Mesothelial cell of epicardium (in vitro differentiated cells): ENCODE results near the gene CHRNB2. TPM values are rescaled to one million over a fixed set of nuclear protein-coding genes. Genes with fewer than 3 reads are reported as not detected.

Source experiments
- DNase-seq, 2 experiments: peaks; one replicate each; pipeline ENCODE4 v3.0.0; 2021; ENCODE audit warnings: low spot score in 2 of 2; ENCODE audit not compliant: unreplicated experiment in 2 of 2
- H3K27ac Mint-ChIP-seq: 2 replicates; pipeline ENCODE4 v1.8.0; 2021; ENCODE audit warnings: mixed read lengths
- H3K27me3 Mint-ChIP-seq: 2 replicates; pipeline ENCODE4 v1.8.0; 2021; ENCODE audit warnings: low read depth, mixed read lengths
- H3K36me3 Mint-ChIP-seq: 2 replicates; pipeline ENCODE4 v1.8.0; 2021; ENCODE audit warnings: mixed read lengths
- H3K4me1 Mint-ChIP-seq: 2 replicates; pipeline ENCODE4 v1.8.0; 2021; ENCODE audit warnings: mixed read lengths
- H3K4me3 Mint-ChIP-seq: 2 replicates; pipeline ENCODE4 v1.8.0; 2021; ENCODE audit warnings: mild to moderate bottlenecking, moderate library complexity, mixed read lengths
- H3K9me3 Mint-ChIP-seq: 2 replicates; pipeline ENCODE4 v1.8.0; 2021; ENCODE audit warnings: mixed read lengths
- CTCF ChIP-seq: fragments of 200-600 bp; sonication (generic); IDR thresholded peaks from one replicate; pipeline ENCODE4 v1.5.0; 2021; ENCODE audit warnings: antibody characterized with exemption; ENCODE audit not compliant: unreplicated experiment
- total RNA-seq: library from RNA; stranded (reverse); gene quantifications from 3 replicates; pipeline ENCODE4 v1.2.1, GENCODE V29; 2021

The CHRNB2 gene
- total RNA-seq, 1 donor from 2014 or later: 0.31 TPM

DNA sequence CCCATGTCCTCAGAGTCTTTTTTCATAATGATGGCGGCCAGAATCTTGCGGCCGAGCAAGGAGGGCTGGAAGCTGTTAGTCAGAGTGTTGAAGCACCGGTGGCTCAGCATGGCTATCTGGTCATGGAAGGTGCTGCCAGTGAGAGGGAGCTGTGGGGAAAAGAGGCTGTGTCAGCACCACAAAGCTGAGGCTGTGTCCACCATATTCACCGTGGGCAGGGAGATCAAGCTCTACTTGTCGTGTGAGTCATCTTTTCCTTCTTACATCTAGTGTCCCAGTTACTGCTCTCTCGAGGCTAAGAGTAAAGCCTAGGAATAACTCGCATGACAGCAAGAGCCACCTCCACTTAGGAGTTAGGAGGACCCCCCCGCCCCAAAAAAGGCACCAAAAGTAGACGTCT is 22.2 kb downstream of the CHRNB2 start:
- H3K4me1 Mint-ChIP-seq: no peaks in the 10 kb centered on the region
- H3K27ac Mint-ChIP-seq: no peak overlapping the region
- peaks cover 68% of the 10 kb centered on the region for H3K36me3 Mint-ChIP-seq
- no peak for DNase-seq
- TF ChIP-seq CTCF: no peak
- H3K27me3 Mint-ChIP-seq: no peaks in the 10 kb centered on the region
- H3K4me3 Mint-ChIP-seq: no peak overlapping the region
- H3K9me3 Mint-ChIP-seq: no peaks in the 10 kb centered on the region

DNA sequence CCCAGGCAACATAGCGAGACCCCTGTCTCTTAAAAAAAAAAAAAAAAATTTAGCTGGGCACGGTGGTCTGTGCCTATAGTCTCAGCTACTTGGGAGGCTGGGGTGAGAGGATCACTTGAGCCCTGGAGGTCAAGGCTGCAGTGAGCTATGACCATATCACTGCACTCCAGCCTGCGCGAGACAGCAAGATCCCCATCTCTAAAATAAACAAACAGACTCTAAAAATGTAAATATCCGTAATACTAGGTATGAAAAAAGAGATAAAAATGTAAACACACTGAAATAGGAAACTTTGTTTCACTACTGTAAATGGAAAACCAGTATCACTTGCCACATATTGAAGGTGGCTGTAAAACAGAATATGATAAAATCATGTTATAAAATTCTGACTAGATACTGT is 23.2 kb downstream of the CHRNB2 start:
- Mint-ChIP-seq H3K27ac (no peak overlapping the region), H3K9me3 (no peaks in the 10 kb centered on the region), H3K4me3 (no peak overlapping the region), H3K36me3 (peaks cover 59% of the 10 kb centered on the region), H3K4me1 (no peaks in the 10 kb centered on the region), H3K27me3 (no peaks in the 10 kb centered on the region)
- no peak for DNase-seq
- no peak for TF ChIP-seq CTCF

DNA sequence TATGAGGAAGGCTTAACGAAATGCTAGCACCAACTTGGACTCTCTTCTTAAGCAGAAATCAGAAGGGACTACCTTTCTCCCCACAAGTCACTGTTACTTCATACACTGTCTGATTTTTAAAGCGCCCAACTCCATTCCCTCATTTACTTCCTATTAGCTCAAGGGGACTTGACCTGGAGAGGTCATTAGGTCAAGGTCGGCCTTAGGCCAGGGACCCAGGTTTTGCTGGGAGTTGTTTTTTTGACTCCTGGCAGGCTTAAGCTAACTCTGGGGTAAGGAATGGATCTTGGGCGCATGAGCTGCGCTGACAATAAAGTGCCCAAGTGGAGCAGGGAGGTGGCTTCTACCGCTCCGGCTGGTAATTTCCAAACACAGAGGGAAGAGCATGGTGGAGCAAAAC is 23.6 kb downstream of the CHRNB2 start:
- no peak overlapping the region for H3K27ac Mint-ChIP-seq
- H3K9me3 Mint-ChIP-seq: no peaks in the 10 kb centered on the region
- H3K4me3 Mint-ChIP-seq: no peak overlapping the region
- H3K4me1 Mint-ChIP-seq: no peaks in the 10 kb centered on the region
- no peaks in the 10 kb centered on the region for H3K27me3 Mint-ChIP-seq
- DNase-seq: no peak
- no peak for TF ChIP-seq CTCF
- peaks cover 56% of the 10 kb centered on the region for H3K36me3 Mint-ChIP-seq

DNA sequence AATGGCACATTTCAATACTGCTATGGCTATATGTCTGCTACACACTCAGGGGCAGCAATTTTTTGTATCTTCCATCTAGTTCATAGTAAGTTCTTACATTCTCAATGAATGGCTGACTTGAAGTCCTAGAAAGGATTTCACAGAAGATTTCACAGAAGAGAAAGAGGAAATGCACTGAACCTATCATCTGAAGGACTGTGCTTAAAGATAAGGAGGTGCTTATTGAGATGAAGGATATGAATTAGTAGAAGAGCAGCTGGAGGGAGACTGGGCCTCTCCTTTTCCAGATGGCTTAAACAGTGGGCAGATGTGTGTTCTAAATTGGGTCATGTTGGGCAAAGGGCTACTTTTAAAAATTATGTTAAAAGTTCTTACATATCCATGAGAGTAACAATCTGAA is 25.8 kb downstream of the CHRNB2 start:
- Mint-ChIP-seq H3K36me3 (peaks cover 58% of the 10 kb centered on the region), H3K4me1 (no peaks in the 10 kb centered on the region), H3K27ac (no peak overlapping the region), H3K4me3 (no peak overlapping the region), H3K9me3 (no peaks in the 10 kb centered on the region), H3K27me3 (no peaks in the 10 kb centered on the region)
- TF ChIP-seq CTCF: no peak
- DNase-seq: no peak

GRCh38 chr1:154594811-154595210 is 27.2 kb downstream of the CHRNB2 start:
- no peak overlapping the region for H3K27ac Mint-ChIP-seq
- H3K4me1 Mint-ChIP-seq: peaks cover under 1% of the 10 kb centered on the region
- no peak for TF ChIP-seq CTCF
- H3K4me3 Mint-ChIP-seq: no peak overlapping the region
- no peaks in the 10 kb centered on the region for H3K9me3 Mint-ChIP-seq
- DNase-seq: no peak
- no peaks in the 10 kb centered on the region for H3K27me3 Mint-ChIP-seq
- peaks cover 49% of the 10 kb centered on the region for H3K36me3 Mint-ChIP-seq

GRCh38 chr1:154595621-154596020 is 28.0 kb downstream of the CHRNB2 start:
- Mint-ChIP-seq H3K4me3 (no peak overlapping the region), H3K27me3 (no peaks in the 10 kb centered on the region), H3K36me3 (peaks cover 49% of the 10 kb centered on the region), H3K4me1 (peaks cover 1% of the 10 kb centered on the region), H3K9me3 (no peaks in the 10 kb centered on the region), H3K27ac (no peak overlapping the region)
- no peak for TF ChIP-seq CTCF
- DNase-seq: no peak
